HEK293 (cell line): ENCODE data around the gene ATXN10.

ENCODE experiments used
- CTCF ChIP-seq: fragments of 450-650 bp; formaldehyde crosslinking; IDR thresholded peaks from 2 replicates; pipeline ENCODE4 v1.5.1; 2016; ENCODE audit warnings: missing biosample characterization, missing genetic modification characterization
- GLIS2 ChIP-seq: fragments of 450-650 bp; formaldehyde crosslinking; IDR thresholded peaks from 2 replicates; pipeline ENCODE4 v1.5.1; 2016; ENCODE audit warnings: missing biosample characterization, missing genetic modification characterization
- SCRT1 ChIP-seq: fragments of 450-650 bp; formaldehyde crosslinking; IDR thresholded peaks from 2 replicates; pipeline ENCODE4 v1.5.1; 2016; ENCODE audit warnings: missing biosample characterization, missing genetic modification characterization, borderline replicate concordance
- ZBTB11 ChIP-seq: fragments of 450-650 bp; formaldehyde crosslinking; conservative IDR thresholded peaks from 2 replicates; pipeline ENCODE4 v1.5.1; 2016; ENCODE audit warnings: low read depth, missing biosample characterization, missing genetic modification characterization
- ZBTB7A ChIP-seq: fragments of 450-650 bp; formaldehyde crosslinking; IDR thresholded peaks from 2 replicates; pipeline ENCODE4 v1.5.1; 2016; ENCODE audit warnings: low read depth, missing biosample characterization, missing genetic modification characterization
- ZNF24 ChIP-seq: fragments of 450-650 bp; formaldehyde crosslinking; IDR thresholded peaks from 2 replicates; pipeline ENCODE4 v1.5.1; 2016; ENCODE audit warnings: missing biosample characterization, missing genetic modification characterization
- ZNF311 ChIP-seq: fragments of 450-650 bp; formaldehyde crosslinking; IDR thresholded peaks from 2 replicates; pipeline ENCODE4 v1.5.1; 2017; ENCODE audit warnings: missing biosample characterization, missing genetic modification characterization, borderline replicate concordance
- ZNF416 ChIP-seq: fragments of 450-650 bp; formaldehyde crosslinking; IDR thresholded peaks from 2 replicates; pipeline ENCODE4 v1.5.1; 2016; ENCODE audit warnings: missing biosample characterization, missing genetic modification characterization

- TF ChIP-seq CTCF (peak; percentile 83), ZNF24 (tag by site-specific recombination) (no peak), ZBTB11 (tag by site-specific recombination) (no peak), ZNF416 (tag by site-specific recombination) (no peak), ZNF311 (tag by site-specific recombination) (no peak), SCRT1 (no peak), GLIS2 (tag by site-specific recombination) (no peak), ZBTB7A (tag by site-specific recombination) (no peak)
These were observed 192.5 kb downstream of the ATXN10 start for GRCh38 chr22:45863981-45864751.
